Erythroblast (primary cell): ENCODE results near the gene MATR3.

ENCODE experiments used
- GATA1 ChIP-seq: IDR thresholded peaks from 2 replicates; pipeline ENCODE4 v1.6.1; 2011; ENCODE audit warnings: low read depth, mild to moderate bottlenecking, control low read depth, low read length, moderate library complexity
- POLR2A ChIP-seq: IDR thresholded peaks from 2 replicates; pipeline ENCODE4 v1.6.1; 2011; ENCODE audit warnings: mild to moderate bottlenecking, low read length

GRCh38 chr5:139277171-139277570 lies 16.4 kb upstream of the MATR3 start:
- no peak for TF ChIP-seq POLR2A
- no peak for TF ChIP-seq GATA1
